HG03565 (cell line): ENCODE results near the gene RHO.
A peak's percentile ranks its signal among the peaks of the same experiment; 100 is the strongest.
"Not testable (repeated sequence)": the region's sequence is repeated elsewhere in the genome, so short reads cannot be mapped to it uniquely, and the experiment has no call there.

Experiments
- ATAC-seq: cut with Tn5 transposase; IDR thresholded peaks from one replicate; pipeline ENCODE4 v1.9.1; 2021; ENCODE audit warnings: mild to moderate bottlenecking, moderate library complexity; ENCODE audit not compliant: unreplicated experiment

The RHO gene

DNA sequence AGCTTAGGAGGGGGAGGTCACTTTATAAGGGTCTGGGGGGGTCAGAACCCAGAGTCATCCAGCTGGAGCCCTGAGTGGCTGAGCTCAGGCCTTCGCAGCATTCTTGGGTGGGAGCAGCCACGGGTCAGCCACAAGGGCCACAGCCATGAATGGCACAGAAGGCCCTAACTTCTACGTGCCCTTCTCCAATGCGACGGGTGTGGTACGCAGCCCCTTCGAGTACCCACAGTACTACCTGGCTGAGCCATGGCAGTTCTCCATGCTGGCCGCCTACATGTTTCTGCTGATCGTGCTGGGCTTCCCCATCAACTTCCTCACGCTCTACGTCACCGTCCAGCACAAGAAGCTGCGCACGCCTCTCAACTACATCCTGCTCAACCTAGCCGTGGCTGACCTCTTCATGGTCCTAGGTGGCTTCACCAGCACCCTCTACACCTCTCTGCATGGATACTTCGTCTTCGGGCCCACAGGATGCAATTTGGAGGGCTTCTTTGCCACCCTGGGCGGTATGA lies at the start of gene RHO:
Gene RHO, plus strand, starts transcription at position 51 of the 512 bp plus-strand sequence. Its CDS starts 95 bp downstream, at position 146.
- ATAC-seq: no peak

DNA sequence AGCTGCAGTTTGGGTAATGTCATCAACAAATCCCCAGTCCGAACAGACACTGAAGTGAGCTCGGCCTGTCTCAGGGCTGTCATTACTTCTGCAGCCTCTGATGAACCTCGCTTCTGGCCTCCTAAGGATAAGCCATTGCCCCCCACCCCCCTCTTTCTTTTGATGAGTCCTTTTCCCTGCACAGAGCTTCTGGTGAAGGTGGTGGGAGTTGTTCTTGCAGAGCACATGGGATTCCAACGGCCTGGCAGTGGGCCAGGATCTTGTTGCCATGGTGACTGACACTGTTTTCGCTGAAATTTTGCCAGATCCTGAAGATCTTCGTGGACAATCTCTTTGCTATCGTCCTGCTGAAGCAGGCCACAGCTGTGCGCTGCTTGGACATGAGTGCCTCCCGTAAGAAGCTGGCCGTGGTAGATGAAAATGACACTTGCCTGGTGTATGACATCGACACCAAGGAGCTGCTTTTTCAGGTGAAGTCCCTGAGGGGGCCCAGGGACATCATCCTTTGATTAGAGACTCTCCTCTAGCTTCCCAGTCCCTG lies 47.1 kb upstream of the RHO start:
- ATAC-seq: not testable (repeated sequence)

DNA sequence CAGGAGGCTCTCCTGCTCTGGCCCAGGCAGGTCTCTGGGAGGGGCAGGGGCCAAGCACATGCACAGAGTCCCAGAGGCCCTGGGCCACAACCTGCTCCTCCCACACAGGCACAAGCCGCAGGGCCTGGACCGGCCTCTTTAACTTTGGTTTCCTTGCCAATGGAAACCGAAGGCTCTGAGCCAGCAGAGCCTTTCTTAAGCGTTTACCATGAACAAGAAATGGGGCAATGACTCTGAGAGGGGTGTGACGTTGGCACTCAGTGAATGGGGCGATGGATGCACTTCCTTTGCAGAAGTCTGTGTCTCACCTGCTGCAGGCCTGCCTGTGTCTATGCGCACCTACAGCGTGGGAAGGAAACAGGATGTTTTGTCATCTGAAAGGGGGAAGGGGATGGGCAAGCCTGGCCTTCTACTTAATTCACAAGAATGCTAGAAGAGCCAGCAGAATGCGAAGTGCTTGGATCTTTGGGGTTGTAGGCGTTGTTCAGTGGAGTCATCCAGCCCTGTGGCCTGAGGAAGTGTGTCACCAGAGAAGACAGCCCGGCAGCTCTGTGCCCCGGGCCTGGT lies 46.6 kb upstream of the RHO start:
- ATAC-seq: no peak

GRCh38 chr3:129482721-129483120 lies 45.7 kb upstream of the RHO start:
- no peak for ATAC-seq

- no peak for ATAC-seq
Measured at GRCh38 chr3:129483870-129484269, 44.6 kb upstream of the RHO start.

DNA sequence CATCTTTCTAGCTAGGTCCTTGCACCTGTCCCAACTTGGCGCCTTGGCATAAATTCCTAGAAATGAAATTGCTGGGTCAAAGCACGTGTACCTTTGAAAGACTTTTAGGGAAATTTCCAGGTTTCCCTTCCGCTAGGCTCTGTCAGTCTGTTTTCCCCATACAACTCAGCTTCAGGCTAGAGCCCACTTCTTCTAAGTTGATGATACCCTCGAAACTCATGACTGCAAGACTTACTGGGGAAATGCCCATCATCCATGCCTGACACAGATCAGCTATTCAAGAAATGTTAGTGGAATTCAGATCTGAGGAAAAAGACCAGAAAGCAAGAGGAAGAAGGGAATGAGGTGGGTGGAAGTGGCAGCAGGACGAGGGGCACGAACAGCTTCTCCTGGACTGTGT lies 43.3 kb upstream of the RHO start:
- not testable (repeated sequence) for ATAC-seq

GRCh38 chr3:129485721-129486663 lies 42.4 kb upstream of the RHO start:
- no peak for ATAC-seq

DNA sequence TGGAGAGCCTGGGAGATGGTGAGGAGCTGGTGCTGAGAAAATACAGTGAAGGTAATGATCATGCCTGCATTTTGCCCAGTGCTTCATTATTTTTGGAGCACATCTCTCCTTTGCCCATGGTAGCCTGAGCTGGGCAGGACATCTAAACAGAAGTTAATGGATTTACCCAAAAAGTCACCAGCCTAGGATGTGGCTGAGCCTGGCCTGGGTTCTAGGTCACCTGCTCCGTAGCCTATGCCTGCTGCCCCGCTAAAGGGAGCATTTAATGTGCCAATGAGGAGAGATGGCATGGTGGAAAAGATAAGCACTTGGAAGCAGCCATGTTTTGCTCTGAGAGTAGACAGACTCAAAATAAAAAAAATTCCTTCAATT lies 41.8 kb upstream of the RHO start:
- no peak for ATAC-seq

GRCh38 chr3:129487183-129487867 lies 41.1 kb upstream of the RHO start:
- no peak for ATAC-seq

DNA sequence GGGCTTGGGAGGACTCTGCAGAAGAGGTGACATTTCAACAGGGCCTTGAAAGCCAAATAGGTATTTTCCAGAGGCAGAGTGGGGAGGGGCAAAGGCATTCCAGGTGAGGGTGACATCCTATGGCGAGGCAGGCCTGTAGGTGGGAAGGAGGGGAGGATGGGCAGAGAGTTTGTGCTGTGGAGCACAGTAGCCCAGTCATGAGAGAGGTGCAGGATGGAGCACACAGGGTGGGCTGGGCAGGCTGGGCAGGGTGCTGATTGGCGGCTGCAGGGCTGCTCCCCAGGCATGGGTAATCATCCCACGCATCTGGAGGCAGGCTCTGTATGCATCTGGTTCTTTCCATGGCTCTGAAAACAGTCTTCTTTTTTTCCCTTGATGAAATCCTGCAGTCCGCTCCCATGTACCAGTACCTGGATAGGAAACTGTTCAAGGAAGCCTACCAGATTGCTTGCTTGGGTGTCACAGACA lies 40.5 kb upstream of the RHO start:
- ATAC-seq: not testable (repeated sequence)

DNA sequence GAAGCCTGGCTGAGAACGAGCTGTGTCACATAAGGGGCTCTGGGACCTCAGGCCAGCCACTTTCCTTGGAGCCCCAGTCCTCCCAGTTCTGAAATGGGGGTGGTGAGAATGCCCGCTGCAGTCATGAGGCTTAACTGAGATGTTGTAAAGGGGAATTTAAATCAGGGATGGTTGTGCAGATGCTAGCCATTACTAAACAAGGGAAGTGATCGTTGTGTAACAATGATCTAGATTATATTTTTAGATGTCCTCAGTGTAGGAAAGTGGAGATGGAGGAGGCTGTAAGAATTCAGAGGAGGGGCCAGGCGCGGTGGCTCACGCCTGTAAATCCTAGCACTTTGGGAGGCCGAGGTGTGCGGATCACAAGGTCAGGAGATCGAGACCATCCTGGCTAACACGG lies 39.2 kb upstream of the RHO start:
- ATAC-seq: not testable (repeated sequence)

GRCh38 chr3:129490273-129490675 lies 38.2 kb upstream of the RHO start:
- peak; percentile 65 for ATAC-seq

- not testable (repeated sequence) for ATAC-seq
Measured at GRCh38 chr3:129491077-129491476, 37.4 kb upstream of the RHO start.

DNA sequence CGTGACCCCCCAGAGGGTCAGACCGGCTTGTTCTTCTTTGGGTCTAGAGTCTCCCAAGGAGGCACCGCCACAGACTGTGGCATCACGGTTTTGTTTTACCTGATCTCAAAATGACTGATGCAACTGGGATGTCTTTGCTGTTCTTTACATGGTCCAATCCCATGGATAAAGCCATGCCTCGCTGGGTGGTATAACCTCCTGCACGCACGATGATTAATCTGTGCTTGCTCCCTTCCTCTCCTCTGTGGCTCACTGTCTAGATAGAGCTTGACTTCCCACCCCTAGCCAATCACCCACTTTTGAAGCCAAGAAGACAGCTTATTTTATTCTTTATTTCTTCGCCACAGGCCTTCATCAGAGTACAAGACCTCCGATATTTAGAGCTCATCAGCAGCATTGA lies 36.6 kb upstream of the RHO start:
- no peak for ATAC-seq

DNA sequence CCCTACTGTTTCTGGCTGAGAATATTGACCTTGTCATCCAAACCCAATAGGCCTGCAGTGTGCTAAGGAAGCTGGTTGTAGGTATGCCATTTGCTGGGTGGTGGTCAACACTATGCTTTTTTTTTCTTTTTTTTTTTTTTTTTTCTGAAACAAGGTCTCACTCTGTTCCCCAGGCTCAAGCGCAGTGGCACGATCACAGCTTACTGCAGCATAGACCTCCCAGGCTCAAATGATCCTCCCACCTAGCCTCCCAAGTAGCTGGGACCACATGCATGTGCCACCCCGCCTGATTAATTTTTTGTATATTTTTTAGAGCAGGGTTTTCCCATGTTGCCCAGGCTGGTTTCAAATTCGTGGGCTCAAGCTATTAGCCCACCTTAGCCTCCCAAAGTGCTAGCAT lies 35.7 kb upstream of the RHO start:
- ATAC-seq: no peak

DNA sequence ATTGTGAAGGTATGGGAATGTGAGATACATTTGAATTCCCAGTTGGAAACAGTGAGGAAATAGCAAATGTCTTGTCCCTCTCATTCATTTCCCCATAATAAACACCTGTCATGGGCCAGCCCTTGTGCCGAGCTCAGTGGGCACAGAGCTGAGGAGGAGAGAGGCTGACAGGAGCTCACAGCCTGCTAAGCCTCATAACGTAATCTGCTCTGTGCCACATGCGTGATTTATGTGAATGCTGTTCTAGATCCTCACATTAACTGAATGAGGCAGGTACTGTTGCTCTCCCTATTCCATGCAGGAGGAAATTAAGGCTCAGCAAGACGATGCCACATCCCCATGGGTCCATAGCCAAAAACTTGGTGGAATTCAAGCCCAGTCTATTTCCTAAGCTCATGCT lies 35.2 kb upstream of the RHO start:
- no peak for ATAC-seq

- not testable (repeated sequence) for ATAC-seq
Measured at GRCh38 chr3:129494499-129494898, 33.9 kb upstream of the RHO start.

- ATAC-seq: not testable (repeated sequence)
Measured at GRCh38 chr3:129495006-129495639, 33.3 kb upstream of the RHO start.

- not testable (repeated sequence) for ATAC-seq
Measured at GRCh38 chr3:129497876-129498275, 30.6 kb upstream of the RHO start.
